ENCODE measurements around the gene PRKAG1. TPM values are rescaled to one million over a fixed set of nuclear protein-coding genes. Genes with fewer than 3 reads are reported as not detected.

PRKAG1 gene
- polyA plus RNA-seq, 1 donor from 2014 or later, result 71.0 TPM

- no peak overlapping the region for H3K9ac ChIP-seq (ENCODE audit: low read length)
- no peaks in the 10 kb centered on the region for H3K79me2 ChIP-seq (replicated peaks; ENCODE audit: insufficient read depth, low read length)
- H3K9me3 ChIP-seq (ENCODE audit: low read length), result no peaks in the 10 kb centered on the region
- no peak overlapping the region for H3K4me2 ChIP-seq (ENCODE audit: low read length)
- no peak for TF ChIP-seq TAF1 (IDR thresholded peaks at IDR 0.05; ENCODE audit: low read depth)
- no peak for TF ChIP-seq EP300 (conservative IDR thresholded peaks at IDR 0.05; ENCODE audit: poor library complexity, severe bottlenecking)
- no peak for TF ChIP-seq SMC3 (conservative IDR thresholded peaks at IDR 0.05; ENCODE audit: poor library complexity)
- no peak for TF ChIP-seq RAD21 (conservative IDR thresholded peaks at IDR 0.05)
- H3K27me3 ChIP-seq (ENCODE audit: insufficient read depth, low read depth, low read length), result no peaks in the 10 kb centered on the region
- H4K20me1 ChIP-seq (ENCODE audit: insufficient read depth), result no peaks in the 10 kb centered on the region
- no peaks in the 10 kb centered on the region for H3K9me2 ChIP-seq (ENCODE audit: insufficient read depth, low read length)
- no peaks in the 10 kb centered on the region for H3K36me3 ChIP-seq (ENCODE audit: insufficient read depth, low read length)
- H3K4me3 ChIP-seq (ENCODE audit: low read length), result no peak overlapping the region
- no peak overlapping the region for H3K27ac ChIP-seq (ENCODE audit: low read length)
- H3F3A ChIP-seq (ENCODE audit: insufficient read depth, low read length, poor library complexity, severe bottlenecking), result no peaks in the 10 kb centered on the region
- H2AFZ ChIP-seq (ENCODE audit: low read depth, low read length), result no peak overlapping the region
Measured at GRCh38 chr12:49025463-49025862, 6.9 kb upstream of the PRKAG1 start.

- Histone ChIP-seq H3K9ac (ENCODE audit: low read length) (no peak overlapping the region), H3K27me3 (ENCODE audit: insufficient read depth, low read depth, low read length) (no peaks in the 10 kb centered on the region), H3K79me2 (replicated peaks; ENCODE audit: insufficient read depth, low read length) (no peaks in the 10 kb centered on the region), H4K20me1 (ENCODE audit: insufficient read depth) (no peaks in the 10 kb centered on the region), H3F3A (ENCODE audit: insufficient read depth, low read length, poor library complexity, severe bottlenecking) (no peaks in the 10 kb centered on the region), H3K4me3 (ENCODE audit: low read length) (no peak overlapping the region), H2AFZ (ENCODE audit: low read depth, low read length) (no peak overlapping the region), H3K9me3 (ENCODE audit: low read length) (no peaks in the 10 kb centered on the region), H3K36me3 (ENCODE audit: insufficient read depth, low read length) (no peaks in the 10 kb centered on the region), H3K9me2 (ENCODE audit: insufficient read depth, low read length) (no peaks in the 10 kb centered on the region), H3K27ac (ENCODE audit: low read length) (no peak overlapping the region), H3K4me2 (ENCODE audit: low read length) (no peak overlapping the region)
- TF ChIP-seq SMC3 (conservative IDR thresholded peaks at IDR 0.05; ENCODE audit: poor library complexity), result no peak
- no peak for TF ChIP-seq MXI1 (conservative IDR thresholded peaks at IDR 0.05; ENCODE audit: poor library complexity, severe bottlenecking)
- TF ChIP-seq RAD21 (conservative IDR thresholded peaks at IDR 0.05), result no peak
- TF ChIP-seq TAF1 (IDR thresholded peaks at IDR 0.05; ENCODE audit: low read depth), result no peak
Measured at GRCh38 chr12:49024543-49024942, 6.0 kb upstream of the PRKAG1 start.

- H3K4me3 ChIP-seq (ENCODE audit: low read length), result no peak overlapping the region
- H3K4me2 ChIP-seq (ENCODE audit: low read length), result no peak overlapping the region
- no peaks in the 10 kb centered on the region for H3K9me3 ChIP-seq (ENCODE audit: low read length)
- H3K27ac ChIP-seq (ENCODE audit: low read length), result no peak overlapping the region
- no peaks in the 10 kb centered on the region for H3K79me2 ChIP-seq (replicated peaks; ENCODE audit: insufficient read depth, low read length)
- H2AFZ ChIP-seq (ENCODE audit: low read depth, low read length), result no peak overlapping the region
- TF ChIP-seq EZH2 (IDR thresholded peaks at IDR 0.05; ENCODE audit: borderline replicate concordance, insufficient read depth, low read length, poor library complexity, severe bottlenecking) (no peak), REST (IDR thresholded peaks at IDR 0.05; ENCODE audit: borderline replicate concordance) (no peak)
- H3K9ac ChIP-seq (ENCODE audit: low read length), result no peak overlapping the region
- H3K9me2 ChIP-seq (ENCODE audit: insufficient read depth, low read length), result no peaks in the 10 kb centered on the region
- H3K36me3 ChIP-seq (ENCODE audit: insufficient read depth, low read length), result no peaks in the 10 kb centered on the region
- H4K20me1 ChIP-seq (ENCODE audit: insufficient read depth), result no peaks in the 10 kb centered on the region
- no peaks in the 10 kb centered on the region for H3F3A ChIP-seq (ENCODE audit: insufficient read depth, low read length, poor library complexity, severe bottlenecking)
- no peaks in the 10 kb centered on the region for H3K27me3 ChIP-seq (ENCODE audit: insufficient read depth, low read depth, low read length)
Measured at GRCh38 chr12:49023812-49024211, 5.2 kb upstream of the PRKAG1 start.
